ENCODE measurements around the gene CIT.

GRCh38 chr12:119660076-119660475, 217.0 kb downstream of the CIT start:
- TF ChIP-seq, protein P1, sequence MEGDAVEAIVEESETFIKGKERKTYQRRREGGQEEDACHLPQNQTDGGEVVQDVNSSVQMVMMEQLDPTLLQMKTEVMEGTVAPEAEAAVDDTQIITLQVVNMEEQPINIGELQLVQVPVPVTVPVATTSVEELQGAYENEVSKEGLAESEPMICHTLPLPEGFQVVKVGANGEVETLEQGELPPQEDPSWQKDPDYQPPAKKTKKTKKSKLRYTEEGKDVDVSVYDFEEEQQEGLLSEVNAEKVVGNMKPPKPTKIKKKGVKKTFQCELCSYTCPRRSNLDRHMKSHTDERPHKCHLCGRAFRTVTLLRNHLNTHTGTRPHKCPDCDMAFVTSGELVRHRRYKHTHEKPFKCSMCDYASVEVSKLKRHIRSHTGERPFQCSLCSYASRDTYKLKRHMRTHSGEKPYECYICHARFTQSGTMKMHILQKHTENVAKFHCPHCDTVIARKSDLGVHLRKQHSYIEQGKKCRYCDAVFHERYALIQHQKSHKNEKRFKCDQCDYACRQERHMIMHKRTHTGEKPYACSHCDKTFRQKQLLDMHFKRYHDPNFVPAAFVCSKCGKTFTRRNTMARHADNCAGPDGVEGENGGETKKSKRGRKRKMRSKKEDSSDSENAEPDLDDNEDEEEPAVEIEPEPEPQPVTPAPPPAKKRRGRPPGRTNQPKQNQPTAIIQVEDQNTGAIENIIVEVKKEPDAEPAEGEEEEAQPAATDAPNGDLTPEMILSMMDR (IDR thresholded peaks at IDR 0.05), result no peak
- no peak for TF ChIP-seq POLR2A (IDR thresholded peaks at IDR 0.05)

Measured in adrenal gland (tissue), 5 donors.